SU-DHL-6 (cell line): ENCODE results near the gene GHDC.
A peak's percentile ranks its signal among the peaks of the same experiment; 100 is the strongest.

ENCODE experiments used
- H2AFZ ChIP-seq: fragments of 200-600 bp; sonication (generic); 2 replicates; pipeline ENCODE4 v1.6.1; 2014; ENCODE audit warnings: low read depth, mild to moderate bottlenecking, moderate library complexity, mixed read lengths, antibody characterized with exemption, low read length; ENCODE audit not compliant: severe bottlenecking
- H3F3A ChIP-seq: fragments of 200-600 bp; shearing (Covaris generic); 2 replicates; pipeline ENCODE4 v1.6.0; 2016; ENCODE audit warnings: antibody characterized with exemption, mild to moderate bottlenecking; ENCODE audit not compliant: insufficient read depth
- H3K27ac ChIP-seq: fragments of 200-600 bp; sonication (generic); 2 replicates; pipeline ENCODE4 v1.5.1; 2016; ENCODE audit warnings: low read depth, mild to moderate bottlenecking, low read length, moderate library complexity, mixed read lengths
- H3K27me3 ChIP-seq: fragments of 200-600 bp; sonication (generic), shearing (Covaris generic); 2 replicates; pipeline ENCODE4 v1.6.0; 2014; ENCODE audit warnings: mild to moderate bottlenecking, low read length
- H3K36me3 ChIP-seq: fragments of 200-600 bp; sonication (generic); 2 replicates; pipeline ENCODE4 v1.6.1; 2014; ENCODE audit warnings: mild to moderate bottlenecking, low read length, mixed read lengths
- H3K4me2 ChIP-seq: fragments of 300-600, 200-600 bp; shearing (Covaris generic), sonication (generic); 2 replicates; pipeline ENCODE4 v1.6.0; 2014; ENCODE audit warnings: low read length, low read depth, mild to moderate bottlenecking; ENCODE audit not compliant: poor library complexity, severe bottlenecking
- H3K4me3 ChIP-seq: fragments of 200-600 bp; sonication (generic); 2 replicates; pipeline ENCODE4 v1.5.1; 2014; ENCODE audit warnings: antibody characterized with exemption, low read length, mild to moderate bottlenecking, mixed read lengths; ENCODE audit not compliant: insufficient read depth, poor library complexity, severe bottlenecking
- H3K79me2 ChIP-seq: fragments of 200-600 bp; sonication (generic); 2 replicates; pipeline ENCODE4 v1.6.1; 2014; ENCODE audit warnings: mild to moderate bottlenecking, low read length, moderate library complexity; ENCODE audit not compliant: insufficient read depth
- H3K9ac ChIP-seq: fragments of 200-600 bp; sonication (generic); 2 replicates; pipeline ENCODE4 v1.7.0; 2014; ENCODE audit warnings: mild to moderate bottlenecking, low read length
- H3K9me2 ChIP-seq: fragments of 200-600 bp; sonication (generic); replicated peaks from 2 replicates; pipeline ENCODE4 v1.6.1; 2014; ENCODE audit warnings: low read length; ENCODE audit not compliant: insufficient read depth
- H3K9me3 ChIP-seq: fragments of 200-600 bp; sonication (generic); 2 replicates; pipeline ENCODE4 v1.6.1; 2014; ENCODE audit warnings: low read length, mixed read lengths; ENCODE audit not compliant: insufficient read depth
- H4K20me1 ChIP-seq: fragments of 200-600 bp; sonication (generic); 2 replicates; pipeline ENCODE4 v1.6.1; 2014; ENCODE audit warnings: low read depth, mild to moderate bottlenecking, antibody characterized with exemption, low read length, moderate library complexity, mixed read lengths
- CTCF ChIP-seq: fragments of 200-600 bp; sonication (generic); IDR thresholded peaks from one replicate; pipeline ENCODE4 v1.5.1; 2017; ENCODE audit warnings: antibody characterized with exemption, mild to moderate bottlenecking, low read length, moderate library complexity; ENCODE audit not compliant: insufficient read depth, poor library complexity, severe bottlenecking
- EZH2phosphoT487 ChIP-seq: fragments of 200-600 bp; sonication (generic), shearing (Covaris generic); conservative IDR thresholded peaks from 2 replicates; pipeline ENCODE4 v1.6.1; 2018; ENCODE audit warnings: mild to moderate bottlenecking, antibody characterized with exemption, low read length, moderate library complexity, mixed read lengths

The GHDC gene

GRCh38 chr17:42182927-42183734 is 11.2 kb downstream of the GHDC start:
- H3K27ac ChIP-seq, result no peak overlapping the region

GRCh38 chr17:42181851-42182207 is 12.5 kb downstream of the GHDC start:
- Histone ChIP-seq H3K27me3 (no peaks in the 10 kb centered on the region), H3K27ac (no peak overlapping the region), H3K79me2 (no peaks in the 10 kb centered on the region), H3K36me3 (no peaks in the 10 kb centered on the region), H4K20me1 (no peaks in the 10 kb centered on the region), H3K9me2 (no peaks in the 10 kb centered on the region), H3K9ac (peak overlapping the region; percentile 38; the same call in 1 of the 2 replicates), H3K4me2 (peak overlapping the region; percentile 64), H3K9me3 (no peaks in the 10 kb centered on the region), H3F3A (peaks cover 16% of the 10 kb centered on the region), H3K4me3 (no peak overlapping the region), H2AFZ (no peak overlapping the region)
- TF ChIP-seq EZH2phosphoT487 (no peak), CTCF (no peak)

More at GRCh38 chr17:42182927-42183734, 11.2 kb downstream of the GHDC start:
- TF ChIP-seq EZH2phosphoT487, result no peak
- no peak for TF ChIP-seq CTCF
- Histone ChIP-seq H3K36me3 (no peaks in the 10 kb centered on the region), H3K4me3 (peak overlapping the region; percentile 55), H3K9me2 (no peaks in the 10 kb centered on the region), H3K79me2 (no peaks in the 10 kb centered on the region), H3K9me3 (no peaks in the 10 kb centered on the region), H2AFZ (peak overlapping the region; percentile 90), H3K27me3 (no peaks in the 10 kb centered on the region), H4K20me1 (no peaks in the 10 kb centered on the region), H3K4me2 (peak overlapping the region; percentile 68), H3K9ac (peak overlapping the region; percentile 64), H3F3A (peaks cover 16% of the 10 kb centered on the region)

- Histone ChIP-seq H3K9me2 (no peaks in the 10 kb centered on the region), H3K4me3 (peak within 1 kb of the TSS; percentile 53), H3K27me3 (no peaks in the 10 kb centered on the region), H3K9me3 (no peaks in the 10 kb centered on the region), H3K4me2 (peak within 1 kb of the TSS; percentile 64), H3K36me3 (no peaks in the 10 kb centered on the region), H4K20me1 (no peaks in the 10 kb centered on the region), H3F3A (peaks cover 16% of the 10 kb centered on the region), H2AFZ (peak within 1 kb of the TSS; percentile 36), H3K79me2 (no peaks in the 10 kb centered on the region), H3K27ac (no peak within 1 kb of the TSS), H3K9ac (peak within 1 kb of the TSS; percentile 38)
- TF ChIP-seq CTCF (peak; percentile 60), EZH2phosphoT487 (no peak)
Measured at GRCh38 chr17:42180922-42181850, 13.1 kb downstream of the GHDC start, which contains the start of gene KCNH4. Gene KCNH4 (minus strand): TSS chr17:42181142. CDS start chr17:42180945, 197 bp downstream.
